Liver (tissue), 3 donors: ENCODE measurements around the gene SPCS3.

ENCODE experiments used
- CTCF ChIP-seq: fragments of 150-350 bp; IDR thresholded peaks from 2 replicates; pipeline ENCODE4 v1.5.1; 2017; ENCODE audit warnings: improper control_type of control experiment, low read depth, low read length; ENCODE audit not compliant: missing input control
- EGR1 ChIP-seq, 2 donors: IDR thresholded peaks; 2 replicates each; pipeline ENCODE4 v1.6.1; 2016 to 2018; ENCODE audit warnings: antibody characterized with exemption in 2 of 2, low read depth in 2 of 2
- FOXA1 ChIP-seq: IDR thresholded peaks from 2 replicates; pipeline ENCODE4 v1.6.1; 2016; ENCODE audit warnings: antibody characterized with exemption
- GABPA ChIP-seq, 2 donors: IDR thresholded peaks in 1 of 2; conservative IDR thresholded peaks in 1 of 2; 2 replicates each; pipeline ENCODE4 v1.6.1; 2016; ENCODE audit warnings: antibody characterized with exemption in 2 of 2, mild to moderate bottlenecking in 1 of 2, moderate library complexity in 1 of 2
- HNF4G ChIP-seq: IDR thresholded peaks from 2 replicates; pipeline ENCODE4 v1.6.1; 2016; ENCODE audit warnings: antibody characterized with exemption
- JUND ChIP-seq, 2 donors: IDR thresholded peaks; 2 replicates each; pipeline ENCODE4 v1.6.1; 2016; ENCODE audit warnings: antibody characterized with exemption in 2 of 2
- MAX ChIP-seq: IDR thresholded peaks from 2 replicates; pipeline ENCODE4 v1.6.1; 2016; ENCODE audit warnings: antibody characterized with exemption
- RAD21 ChIP-seq, 2 donors: IDR thresholded peaks; 2 replicates each; pipeline ENCODE4 v1.6.1; 2016; ENCODE audit warnings: antibody characterized with exemption in 2 of 2, mild to moderate bottlenecking in 2 of 2
- SP1 ChIP-seq: IDR thresholded peaks from 2 replicates; pipeline ENCODE4 v1.6.1; 2018; ENCODE audit warnings: antibody characterized with exemption, mild to moderate bottlenecking
- TAF1 ChIP-seq: conservative IDR thresholded peaks from 2 replicates; pipeline ENCODE4 v1.6.1; 2016; ENCODE audit warnings: antibody characterized with exemption, mild to moderate bottlenecking
- YY1 ChIP-seq: IDR thresholded peaks from 2 replicates; pipeline ENCODE4 v1.6.1; 2016; ENCODE audit warnings: antibody characterized with exemption, mild to moderate bottlenecking
- donor health status: healthy.
- donor health status: healthy.

GRCh38 chr4:176307666-176307930, 12.2 kb upstream of the SPCS3 start:
- TF ChIP-seq CTCF = no peak
- TF ChIP-seq GABPA (IDR thresholded peaks at IDR 0.05 in 1 of 2, conservative IDR thresholded peaks at IDR 0.05 in 1 of 2) = no peak
- TF ChIP-seq RAD21 (IDR thresholded peaks at IDR 0.05) = no peak
- no peak for TF ChIP-seq YY1
- TF ChIP-seq MAX = no peak
- TF ChIP-seq JUND (IDR thresholded peaks at IDR 0.05) = no peak
- TF ChIP-seq TAF1 = no peak
- TF ChIP-seq FOXA1 = no peak
- no peak for TF ChIP-seq EGR1 (IDR thresholded peaks at IDR 0.05; ENCODE audit: low read depth in 2 of 2)
- TF ChIP-seq SP1 = no peak
- TF ChIP-seq HNF4G = no peak
